ENCODE results near the gene EIF1.
"Not testable (repeated sequence)": the region's sequence is repeated elsewhere in the genome, so short reads cannot be mapped to it uniquely, and the experiment has no call there.

EIF1 gene

DNA sequence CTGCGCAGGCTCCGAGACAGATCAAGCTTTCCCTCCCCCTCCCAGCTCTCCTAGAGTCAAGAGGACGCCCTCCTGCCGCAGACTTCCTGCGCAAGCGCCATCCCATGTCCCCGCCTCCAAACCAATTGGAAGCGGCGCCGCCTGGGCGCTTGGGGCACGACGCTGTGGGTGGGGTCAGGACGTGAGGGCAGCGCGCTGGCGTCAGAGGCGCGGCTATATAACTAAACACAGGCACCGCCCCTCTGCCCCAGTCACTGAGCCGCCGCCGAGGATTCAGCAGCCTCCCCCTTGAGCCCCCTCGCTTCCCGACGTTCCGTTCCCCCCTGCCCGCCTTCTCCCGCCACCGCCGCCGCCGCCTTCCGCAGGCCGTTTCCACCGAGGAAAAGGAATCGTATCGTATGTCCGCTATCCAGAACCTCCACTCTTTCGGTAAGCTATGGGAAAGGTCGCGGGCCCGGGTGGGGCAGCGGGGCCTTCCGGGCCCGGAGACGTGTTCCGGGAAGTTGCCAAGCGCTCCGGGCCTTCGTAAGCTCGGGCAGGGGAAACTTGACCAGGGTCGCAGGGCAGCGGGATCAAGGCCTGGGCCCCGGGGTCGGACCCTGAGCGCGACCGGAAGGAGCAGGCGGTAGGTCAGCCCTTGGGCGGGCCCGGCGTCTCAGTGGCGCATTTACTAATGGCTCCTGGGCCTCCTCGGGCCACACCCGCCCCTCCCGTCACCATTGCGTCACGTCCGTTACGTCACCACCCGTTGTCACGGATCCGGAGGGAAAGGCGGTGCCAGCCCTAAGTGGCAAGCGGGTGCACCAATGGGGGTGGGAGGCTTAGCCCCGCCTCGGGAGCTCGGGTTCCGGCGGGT is at the start of gene EIF1:
Gene EIF1, plus strand, starts transcription at position 245 of the 856 bp plus-strand sequence. Its CDS starts 154 bp downstream, at position 399.
- peak; percentile 100 for DNase-seq
- intact Hi-C loops (cut with DNase I) = no loop called here

DNA sequence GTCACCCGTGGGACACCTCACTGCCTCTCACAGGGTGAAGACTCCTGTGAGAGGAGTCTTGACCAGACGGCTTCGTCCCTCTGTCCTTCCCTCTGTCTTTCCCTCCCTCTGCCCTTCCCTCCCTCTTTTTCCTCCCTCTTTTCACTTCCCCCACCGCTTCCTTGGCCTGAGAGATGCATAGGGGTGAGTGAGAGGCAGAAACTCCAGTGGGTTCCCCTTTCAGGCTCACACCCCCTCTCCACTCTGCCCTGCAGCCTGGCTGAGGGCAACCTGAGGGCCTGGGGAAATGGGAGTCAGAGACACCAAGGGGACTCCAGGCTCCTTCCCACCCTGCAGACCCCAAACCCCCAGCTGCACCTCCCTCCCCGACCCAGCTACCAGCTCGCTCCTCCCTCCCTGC is 49.7 kb upstream of the EIF1 start:
- intact Hi-C loops (cut with DNase I) = no loop called here
- DNase-seq = no peak

DNA sequence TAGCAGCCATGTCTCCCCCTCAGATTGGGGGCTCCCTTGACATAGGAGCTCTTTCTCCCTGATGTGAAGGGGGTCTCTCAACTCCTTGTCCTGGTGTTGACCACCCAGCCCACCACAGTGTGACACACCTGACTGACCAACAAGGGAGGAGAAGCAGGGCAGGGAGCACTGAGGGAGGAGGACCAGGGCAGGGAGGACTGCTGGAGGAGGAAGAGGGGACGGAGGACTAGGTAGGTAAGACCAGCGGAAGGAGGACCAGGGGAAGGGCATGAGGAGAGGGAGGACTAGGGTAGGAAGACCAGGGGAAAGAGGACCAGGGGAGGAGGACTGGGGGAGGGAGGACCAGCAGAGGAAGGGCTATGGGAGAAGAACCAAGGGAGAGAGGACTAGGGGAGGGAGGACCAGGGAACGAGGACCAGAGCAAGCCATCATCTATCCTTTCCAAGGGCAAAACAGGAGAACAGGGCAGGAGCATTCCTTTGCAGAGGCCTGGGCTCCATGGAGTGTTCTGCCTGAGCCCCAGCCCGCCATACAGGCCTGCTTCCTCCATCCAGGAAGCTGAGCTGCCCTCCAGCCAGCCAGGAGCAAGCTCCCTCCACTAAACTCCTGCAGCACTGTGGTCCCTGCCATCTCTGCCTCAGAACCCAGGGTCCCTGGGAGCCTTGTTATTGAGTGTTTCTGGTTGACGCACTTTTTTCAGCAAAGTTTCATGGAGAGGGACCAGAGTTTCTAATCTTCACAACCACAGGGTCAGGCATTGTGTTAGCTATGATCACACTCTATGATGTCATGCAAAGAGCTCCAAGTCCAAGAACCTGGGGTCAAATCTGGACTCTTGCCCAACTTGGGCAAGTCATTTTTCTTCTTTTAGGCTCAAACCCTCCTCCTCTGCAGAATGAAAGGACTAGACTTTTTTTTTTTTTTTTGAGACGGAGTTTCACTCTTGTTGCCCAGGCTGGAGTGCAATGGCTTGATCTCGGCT is 48.9 kb upstream of the EIF1 start:
- intact Hi-C loops (cut with DNase I) = no loop called here
- no peak for DNase-seq

DNA sequence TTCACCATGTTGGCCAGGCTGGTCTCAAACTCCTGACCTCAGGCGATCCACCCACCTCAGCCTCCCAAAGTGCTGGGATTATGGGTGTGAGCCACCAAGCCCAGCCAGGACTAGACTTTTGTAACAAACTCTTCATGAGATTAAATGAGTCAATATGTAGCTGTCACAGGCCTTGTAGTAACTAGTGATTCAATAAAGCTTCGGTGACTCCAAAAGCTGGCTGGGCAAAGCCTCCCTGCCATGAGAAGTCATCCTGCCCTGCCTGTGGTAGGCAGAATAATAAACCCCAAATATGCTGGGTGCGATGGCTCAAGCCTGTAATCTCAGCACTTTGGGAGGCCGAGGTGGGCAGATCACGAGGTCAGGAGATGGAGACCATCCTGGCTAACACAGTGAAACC is 48.1 kb upstream of the EIF1 start:
- DNase-seq; intact Hi-C loops (cut with DNase I): not testable (repeated sequence)

DNA sequence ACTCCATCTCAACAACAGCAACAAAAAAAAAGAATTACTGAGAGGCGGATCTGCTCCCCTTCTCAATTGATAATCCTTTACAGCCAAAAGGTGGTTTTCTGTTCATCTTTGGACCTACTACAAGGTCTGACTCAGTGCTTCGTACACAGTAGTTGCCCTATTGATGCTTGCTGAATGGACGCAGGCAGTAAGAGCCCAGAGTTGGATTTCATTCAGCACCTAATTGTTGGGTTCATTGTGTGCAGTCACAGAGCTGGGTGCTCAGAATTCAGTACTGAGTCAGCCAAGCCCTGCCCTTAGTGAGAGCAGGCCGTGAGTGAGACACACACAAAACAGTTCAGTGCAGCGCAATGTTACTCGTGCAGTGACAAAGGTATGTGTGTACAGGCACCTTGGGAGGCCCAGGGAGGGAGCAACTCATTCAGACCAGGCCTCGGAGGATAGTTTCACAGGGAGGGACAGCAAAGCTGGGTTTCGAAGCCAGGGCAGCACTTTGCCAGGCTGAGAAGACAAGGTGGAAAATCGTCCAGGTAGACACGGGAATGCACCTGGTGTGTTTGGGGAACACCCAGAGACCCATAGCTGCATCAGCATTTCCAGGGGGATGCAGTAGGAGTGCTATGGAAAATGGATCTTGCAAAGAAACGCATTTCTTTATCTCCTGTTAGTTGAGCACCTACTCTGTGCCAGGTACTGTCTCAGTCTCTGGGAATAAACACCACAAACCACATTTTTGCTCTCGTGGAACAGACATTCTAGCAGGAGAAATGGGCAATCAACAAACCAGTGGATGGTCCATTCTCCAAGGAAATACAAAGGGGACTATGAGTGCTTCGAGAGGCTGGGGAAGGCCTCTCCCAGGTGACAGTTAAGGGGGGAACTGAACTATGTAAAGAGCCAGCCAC is 46.2 kb upstream of the EIF1 start:
- no peak for DNase-seq
- intact Hi-C loops (cut with DNase I) = no loop called here

DNA sequence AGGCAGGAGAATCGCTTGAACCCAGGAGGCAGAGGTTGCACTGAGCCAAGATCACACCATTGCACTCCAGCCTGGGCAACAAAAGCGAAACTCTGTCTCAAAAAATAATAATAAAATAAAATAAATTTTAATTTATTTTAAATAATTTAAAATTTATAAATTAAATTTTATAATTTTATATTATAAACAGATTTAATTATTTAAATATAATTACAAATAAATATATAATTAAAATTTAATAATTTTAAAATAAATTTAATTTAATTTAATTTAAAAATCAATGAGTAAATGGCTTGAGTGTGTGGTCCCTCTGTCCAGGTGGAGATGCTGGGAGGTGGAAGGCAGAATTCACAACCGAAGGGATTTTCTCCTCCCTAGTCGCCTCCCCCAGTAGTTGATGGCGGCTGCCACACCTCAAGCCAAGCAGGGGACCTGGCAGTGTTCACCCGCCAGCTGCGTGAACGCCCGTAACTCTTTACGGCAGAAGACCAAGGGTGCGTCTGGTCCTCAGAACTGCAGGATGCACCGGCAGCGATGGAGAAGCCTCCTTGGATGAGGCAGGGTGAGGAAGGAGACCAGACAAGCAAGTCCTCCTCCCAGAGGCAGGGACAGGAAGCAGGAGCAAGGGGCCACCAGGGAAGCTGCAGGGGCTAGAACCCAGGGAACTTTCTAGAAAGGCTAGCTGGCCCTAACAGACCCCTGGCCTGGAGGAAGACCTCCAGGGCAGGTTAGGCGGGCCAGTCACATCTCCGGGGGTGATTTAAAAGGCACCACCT is 41.5 kb upstream of the EIF1 start:
- no peak for DNase-seq
- intact Hi-C loops (cut with DNase I) = no loop called here

DNA sequence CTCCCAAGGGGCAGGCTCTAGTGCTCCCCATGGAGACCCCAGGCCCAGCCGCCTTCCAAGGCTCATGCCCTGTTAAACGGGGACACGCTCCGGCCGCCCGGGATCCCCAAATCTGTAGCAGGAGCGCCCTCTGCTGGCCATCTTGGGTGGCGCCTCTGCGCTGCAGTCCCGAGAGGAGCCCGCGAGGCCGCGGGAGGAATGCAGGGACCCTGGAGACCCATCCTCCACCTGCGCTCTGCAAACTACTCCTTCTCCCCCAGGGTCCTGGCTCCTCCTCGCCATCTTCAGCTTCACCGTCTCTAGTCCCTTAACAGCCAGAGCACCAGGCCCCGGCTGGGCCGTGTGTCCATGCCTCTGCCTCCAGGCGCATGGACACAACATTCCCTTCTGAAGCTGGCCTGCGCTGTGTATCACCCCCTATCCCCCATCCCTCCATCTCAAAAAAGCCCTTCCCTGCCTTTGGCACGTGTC is 40.7 kb upstream of the EIF1 start:
- intact Hi-C loops (cut with DNase I) = loop anchor here (1.0 to 2.0 kb wide), 3 partner anchors 19 to 739 kb away; no protein-coding TSS in a partner anchor
- peak; percentile 78 to 98 (median 91) for DNase-seq

DNA sequence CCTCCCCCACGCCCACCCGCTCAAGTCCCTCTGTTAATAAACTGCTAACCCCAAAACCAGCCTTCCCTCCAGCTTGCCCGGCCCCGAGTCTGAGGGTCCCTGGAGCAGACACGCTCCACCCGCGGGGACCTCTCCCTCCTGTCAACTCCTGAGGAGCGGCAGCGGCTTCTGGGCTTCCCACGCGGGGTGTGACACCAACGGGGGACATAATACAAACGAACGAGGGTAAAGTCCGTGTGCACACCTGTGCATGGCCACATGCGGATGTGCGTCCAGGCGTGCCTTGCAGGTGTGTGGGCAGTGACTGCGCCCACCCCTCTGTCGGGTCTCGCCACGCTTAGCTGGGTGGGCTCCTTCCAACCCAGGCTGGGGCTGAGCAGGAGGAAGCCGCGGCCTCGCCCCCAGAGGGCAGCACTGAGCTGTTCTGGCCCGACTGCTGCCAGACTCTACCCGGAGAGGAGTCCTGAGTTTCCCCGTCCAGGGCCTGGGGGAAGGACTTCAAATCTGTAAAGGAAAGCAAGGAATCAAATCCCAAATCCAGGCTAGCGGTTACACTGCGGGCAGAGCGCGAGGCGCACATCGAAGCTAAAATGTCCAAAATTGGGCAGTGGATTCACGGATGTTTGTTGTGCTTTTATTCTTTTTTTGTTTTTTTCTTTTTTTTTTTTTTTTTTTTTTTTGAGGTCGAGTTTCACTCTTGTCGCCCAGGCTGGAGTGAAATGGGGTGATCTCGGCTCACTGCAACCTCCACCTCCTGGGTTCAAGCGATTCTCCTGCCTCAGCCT is 40.1 kb upstream of the EIF1 start:
- DNase-seq = peak; percentile 70 to 97 (median 86)
- intact Hi-C loops (cut with DNase I) = loop anchor here (1.0 to 2.0 kb wide), 3 partner anchors 18 to 739 kb away; no protein-coding TSS in a partner anchor

DNA sequence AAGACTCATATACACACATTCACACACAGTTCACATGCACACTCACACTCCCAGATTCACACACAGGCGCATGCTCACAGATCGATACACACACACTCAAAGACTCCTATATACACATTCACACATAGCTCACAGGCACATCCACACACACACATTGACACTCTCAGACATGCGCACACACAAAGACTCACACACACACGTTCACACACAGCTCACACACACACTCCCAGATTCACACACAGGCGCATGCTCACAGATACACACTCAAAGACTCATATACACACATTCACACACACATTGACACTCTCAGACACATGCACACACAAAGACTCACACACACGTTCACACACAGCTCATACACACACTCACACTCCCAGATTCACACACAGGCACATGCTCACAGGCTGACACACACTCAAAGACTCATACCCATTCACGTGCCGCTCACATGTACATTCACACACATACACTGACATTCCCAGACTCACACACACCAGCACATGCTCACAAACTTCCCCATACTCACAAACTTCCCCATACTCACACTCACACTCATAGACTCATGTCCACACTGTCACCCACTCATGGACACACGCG is 38.7 kb upstream of the EIF1 start:
- intact Hi-C loops (cut with DNase I) = loop anchor here (2.0 kb wide), 1 partner anchor 17 kb away; no protein-coding TSS in a partner anchor
- DNase-seq = no peak

DNA sequence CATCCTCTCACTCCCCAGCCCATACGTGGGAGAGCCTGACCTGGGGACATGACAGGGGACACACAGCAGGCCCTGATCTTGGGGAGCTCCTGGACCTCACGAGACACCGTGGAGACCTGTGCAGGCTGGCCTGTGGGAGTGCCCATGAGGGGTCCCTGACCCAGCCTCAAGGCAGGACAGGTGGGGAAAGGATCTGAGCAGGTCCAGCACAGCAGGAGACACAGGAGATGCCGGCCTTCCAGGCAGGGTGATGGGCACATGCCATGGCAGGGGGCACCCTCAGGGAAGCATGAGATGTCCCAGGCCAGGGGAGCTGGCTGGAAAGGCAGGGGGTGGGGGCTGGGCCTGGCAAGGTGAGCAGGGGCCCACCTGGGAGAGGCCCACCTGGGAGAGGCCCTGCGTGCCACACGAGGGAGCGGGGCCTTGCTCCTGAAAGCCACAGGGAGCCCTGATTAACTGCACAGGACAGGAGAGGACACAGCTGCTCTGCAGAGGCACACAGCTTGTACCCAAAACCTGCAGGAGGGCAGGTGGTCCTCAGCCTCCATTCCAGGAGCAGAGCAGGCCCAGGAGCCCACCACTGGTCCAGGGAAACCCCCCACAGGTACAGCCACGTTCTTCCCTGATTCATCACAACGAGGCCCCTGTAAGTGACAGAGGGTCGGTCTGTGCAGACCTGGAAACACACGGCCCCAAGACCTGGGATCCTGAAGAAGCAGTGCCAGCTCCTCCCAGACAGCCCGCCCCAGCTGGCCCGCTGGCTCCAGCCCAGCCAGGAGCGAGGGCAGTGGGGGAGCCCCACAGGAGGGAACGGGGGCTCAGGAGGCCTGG is 37.7 kb upstream of the EIF1 start:
- intact Hi-C loops (cut with DNase I) = no loop called here
- no peak for DNase-seq

DNA sequence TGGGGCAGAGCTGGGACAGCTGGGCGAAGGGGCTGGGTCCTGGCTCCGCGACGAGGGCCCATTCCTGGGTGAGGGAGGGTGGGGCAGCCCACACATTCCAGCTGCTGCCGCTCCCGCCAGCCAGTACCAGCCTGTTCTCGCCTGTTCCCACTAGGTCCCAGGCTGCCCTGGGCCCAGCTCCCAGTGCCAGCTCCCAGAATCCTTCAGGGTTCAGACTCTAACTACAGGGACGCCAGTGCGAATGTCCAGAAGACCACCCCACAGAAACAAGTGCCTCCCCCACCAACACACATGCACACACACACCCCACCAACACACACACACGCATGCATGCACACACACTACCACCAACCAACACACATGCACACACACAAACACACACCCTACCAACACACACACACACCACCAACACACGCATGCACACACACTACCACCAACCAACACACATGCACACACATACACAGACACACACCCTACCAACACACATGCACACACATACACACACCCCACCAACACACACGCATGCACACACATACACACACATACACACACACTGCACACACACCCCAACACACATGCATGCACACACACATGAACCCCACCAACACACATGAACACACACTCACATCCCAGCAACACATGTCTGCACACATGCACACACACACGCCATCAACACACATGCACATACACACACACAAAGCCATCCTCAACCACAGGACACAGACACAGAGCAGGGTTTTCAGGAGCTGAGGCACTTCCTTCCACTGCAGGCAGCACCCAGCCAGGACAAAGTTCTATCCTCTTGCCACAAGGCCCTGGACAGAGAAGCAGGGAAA is 36.8 kb upstream of the EIF1 start:
- DNase-seq = peak in 4 of 10 donors; percentile 15 to 67 (median 44)
- intact Hi-C loops (cut with DNase I) = no loop called here

DNA sequence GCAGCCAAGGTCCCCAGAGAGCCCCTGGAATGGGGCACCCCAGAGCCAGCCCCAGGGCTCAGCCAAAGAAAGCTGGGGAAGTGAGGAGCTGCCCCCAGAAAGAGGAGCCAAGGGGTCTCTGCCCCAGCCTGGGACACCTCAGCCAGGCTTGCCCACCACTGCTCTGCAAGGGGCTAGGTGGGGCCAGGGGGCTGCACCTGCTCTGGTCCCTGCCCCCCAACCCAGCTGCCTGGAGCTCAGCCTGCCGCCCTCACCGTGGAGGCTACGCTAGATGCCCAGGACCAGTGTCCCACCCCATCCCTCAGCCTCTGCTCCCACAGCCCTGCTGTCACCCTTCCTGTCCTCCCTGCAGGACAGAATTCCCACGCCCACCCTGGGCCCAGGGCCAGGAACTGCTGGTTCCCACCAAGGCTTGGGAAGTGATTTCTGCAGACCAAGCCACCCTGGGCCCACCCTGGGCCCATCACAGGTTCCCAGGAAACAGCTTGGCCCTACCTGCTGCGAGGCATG is 36.2 kb upstream of the EIF1 start:
- DNase-seq = peak in 2 of 10 donors; percentile 17 to 78
- intact Hi-C loops (cut with DNase I) = no loop called here

DNA sequence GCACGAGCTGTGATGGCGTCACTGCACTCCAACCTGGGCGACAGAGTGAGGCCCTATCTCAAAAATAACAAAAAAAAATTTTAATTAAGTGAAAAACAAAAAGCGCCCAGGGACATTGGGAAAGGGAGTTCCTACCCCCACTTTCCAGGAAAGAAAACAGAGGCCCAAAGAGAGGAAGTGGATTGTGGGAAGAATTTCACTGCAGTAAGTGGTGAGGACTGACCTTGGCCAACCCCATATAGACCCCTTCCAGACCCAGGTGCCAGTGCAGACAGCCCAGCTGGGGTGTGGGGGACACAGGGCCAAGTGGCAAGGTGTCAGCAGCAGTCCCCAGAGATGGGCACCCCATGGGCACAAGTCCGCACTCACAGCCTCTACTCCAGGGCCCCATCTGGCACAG is 35.3 kb upstream of the EIF1 start:
- intact Hi-C loops (cut with DNase I) = no loop called here
- DNase-seq = peak in 3 of 10 donors; percentile 19 to 49 (median 47)

DNA sequence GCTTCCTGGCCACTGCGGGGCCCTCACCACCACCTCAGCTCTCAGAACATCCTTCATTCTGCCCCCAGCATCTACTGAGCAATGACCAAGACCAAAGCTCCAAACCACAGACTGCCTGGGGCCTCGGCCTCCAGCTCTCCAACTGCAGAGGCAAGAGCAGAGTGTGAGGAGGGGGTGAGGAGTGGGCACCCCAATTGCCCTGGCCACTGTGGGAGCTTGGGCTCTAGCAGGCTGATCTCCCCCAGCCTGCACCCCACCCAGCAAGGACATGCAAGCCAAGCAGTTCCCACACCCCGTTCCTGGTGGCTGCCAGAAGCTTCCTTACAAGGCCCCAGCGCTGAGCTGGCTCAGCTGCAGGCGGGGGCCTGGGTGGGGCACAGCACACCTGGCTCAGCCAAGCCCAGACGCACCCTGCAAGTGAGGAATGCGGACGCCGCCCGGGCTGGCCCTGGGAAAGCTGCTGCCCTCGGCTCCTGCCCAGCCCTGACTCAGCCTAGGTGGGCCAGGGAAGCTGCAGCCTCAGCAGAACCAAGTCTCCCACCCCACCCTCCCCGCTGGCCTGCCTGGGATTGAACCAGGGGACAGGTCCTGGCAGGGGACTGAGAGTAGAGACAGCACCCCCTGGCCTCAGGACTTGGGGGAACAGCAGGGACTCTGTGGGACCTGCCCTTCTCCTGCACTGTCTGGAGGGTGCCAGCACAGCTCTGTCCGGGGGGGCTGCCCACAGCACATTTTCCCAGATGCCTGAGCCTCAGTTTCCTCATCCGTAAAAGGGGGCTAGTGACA is 34.6 kb upstream of the EIF1 start:
- intact Hi-C loops (cut with DNase I) = no loop called here

More for the DNA sequence above, 34.6 kb upstream of the EIF1 start:
- peak in 3 of 10 donors; percentile 23 to 52 (median 52) for DNase-seq
